Skin of body (tissue), 2 donors: Measurements from ENCODE around the gene ABLIM1. TPM values are rescaled to one million over a fixed set of nuclear protein-coding genes. Genes with fewer than 3 reads are reported as not detected.

ENCODE experiments used
- DNase-seq: peaks from one replicate; lab custom pipeline; 2025; lab: John Stamatoyannopoulos, UW
- total RNA-seq: library from RNA; depleted of rRNA; stranded (reverse); fragments of >200 nt; gene quantifications from one replicate; pipeline ENCODE4 v1.2.3, GENCODE V29; 2014

ABLIM1 gene
- total RNA-seq, 1 donor from 2014 or later = 66.2 TPM

DNA sequence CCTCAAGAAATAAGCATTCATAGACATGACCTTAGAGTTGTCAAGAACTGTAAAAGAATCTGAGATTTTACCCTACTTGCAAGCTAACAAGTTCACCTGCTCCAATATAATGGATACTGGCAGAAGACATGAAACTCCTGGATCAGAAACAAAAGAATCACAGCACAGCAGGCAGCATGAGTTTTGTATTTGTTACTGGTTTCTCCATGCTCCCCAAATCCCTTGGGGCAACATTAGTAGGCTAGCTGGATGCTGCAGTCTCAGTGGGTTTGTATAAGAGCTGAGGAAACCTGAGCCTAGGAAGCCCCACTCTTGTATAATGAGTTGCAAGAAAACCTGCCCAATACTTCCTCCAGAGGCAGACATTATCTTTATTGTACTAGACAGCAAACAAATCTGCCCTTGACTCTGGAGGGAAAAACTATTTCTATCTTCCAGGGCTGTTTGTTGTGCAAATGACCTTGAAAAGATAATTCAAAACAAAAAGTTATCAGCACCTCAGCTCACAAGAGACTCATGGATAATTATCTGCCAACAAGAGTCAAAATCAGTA is 64.8 kb downstream of the ABLIM1 start:
- no peak for DNase-seq

DNA sequence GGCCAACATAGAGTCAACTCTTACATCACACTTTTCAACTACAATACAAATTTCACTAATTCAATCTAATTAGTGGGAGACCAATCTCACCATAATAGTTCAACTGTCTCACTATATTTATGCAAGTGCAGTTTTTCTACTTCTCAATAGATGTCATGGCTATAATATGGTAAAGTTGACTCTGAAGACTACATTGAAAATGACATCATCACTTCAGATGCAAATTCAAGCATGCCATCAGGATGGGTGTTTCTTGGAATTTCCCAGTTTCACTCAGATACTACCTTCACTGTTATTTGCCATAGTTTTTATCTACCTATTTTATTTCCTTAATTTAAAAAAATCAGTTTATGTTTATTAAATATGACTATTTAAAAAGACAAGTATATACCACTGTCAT is 67.1 kb downstream of the ABLIM1 start:
- DNase-seq = no peak

DNA sequence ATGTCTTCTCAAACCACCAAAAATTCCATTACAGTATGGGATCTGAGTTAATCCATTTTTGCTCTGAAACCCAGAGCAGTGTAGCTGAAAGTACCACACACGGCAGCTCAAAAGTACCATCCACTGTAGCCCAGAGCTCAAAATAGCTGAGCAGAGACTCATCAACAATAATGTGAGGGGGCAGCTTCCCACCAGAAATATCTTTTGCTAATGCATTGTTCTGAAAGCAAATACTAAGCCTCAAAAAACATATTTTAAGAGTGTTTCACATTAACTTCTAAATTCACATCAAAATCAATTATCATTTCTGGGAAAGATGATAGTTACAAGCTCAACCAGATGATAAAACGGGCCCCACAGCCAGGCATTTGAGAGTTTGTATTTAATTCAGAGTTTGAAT is 73.7 kb downstream of the ABLIM1 start:
- DNase-seq = no peak

DNA sequence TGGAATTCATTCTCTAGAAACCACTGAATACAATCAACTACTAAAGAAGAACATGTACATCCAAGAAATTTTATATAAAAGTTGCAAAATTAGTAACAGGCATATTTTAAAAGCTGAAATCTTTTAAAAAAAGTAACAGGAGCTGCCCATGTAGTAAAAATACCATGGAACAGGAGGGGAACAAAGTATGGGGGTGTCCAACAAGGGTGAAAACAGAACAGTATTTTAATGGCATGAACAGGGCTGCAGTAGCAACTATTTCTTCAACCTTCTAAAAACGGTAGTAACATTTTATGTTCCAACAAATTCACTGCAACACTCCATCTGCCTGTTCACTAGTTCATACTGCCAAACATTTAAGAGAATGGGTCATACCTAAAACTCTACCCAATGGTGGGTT is 77.0 kb downstream of the ABLIM1 start:
- DNase-seq = no peak

- DNase-seq = no peak
These were observed 80.9 kb downstream of the ABLIM1 start for GRCh38 chr10:114577133-114577532.

- DNase-seq = no peak
These were observed 81.4 kb downstream of the ABLIM1 start for GRCh38 chr10:114576716-114577115.

- DNase-seq = no peak
These were observed 82.0 kb downstream of the ABLIM1 start for GRCh38 chr10:114576132-114576487.

GRCh38 chr10:114575417-114576131 is 82.5 kb downstream of the ABLIM1 start:
- no peak for DNase-seq

DNA sequence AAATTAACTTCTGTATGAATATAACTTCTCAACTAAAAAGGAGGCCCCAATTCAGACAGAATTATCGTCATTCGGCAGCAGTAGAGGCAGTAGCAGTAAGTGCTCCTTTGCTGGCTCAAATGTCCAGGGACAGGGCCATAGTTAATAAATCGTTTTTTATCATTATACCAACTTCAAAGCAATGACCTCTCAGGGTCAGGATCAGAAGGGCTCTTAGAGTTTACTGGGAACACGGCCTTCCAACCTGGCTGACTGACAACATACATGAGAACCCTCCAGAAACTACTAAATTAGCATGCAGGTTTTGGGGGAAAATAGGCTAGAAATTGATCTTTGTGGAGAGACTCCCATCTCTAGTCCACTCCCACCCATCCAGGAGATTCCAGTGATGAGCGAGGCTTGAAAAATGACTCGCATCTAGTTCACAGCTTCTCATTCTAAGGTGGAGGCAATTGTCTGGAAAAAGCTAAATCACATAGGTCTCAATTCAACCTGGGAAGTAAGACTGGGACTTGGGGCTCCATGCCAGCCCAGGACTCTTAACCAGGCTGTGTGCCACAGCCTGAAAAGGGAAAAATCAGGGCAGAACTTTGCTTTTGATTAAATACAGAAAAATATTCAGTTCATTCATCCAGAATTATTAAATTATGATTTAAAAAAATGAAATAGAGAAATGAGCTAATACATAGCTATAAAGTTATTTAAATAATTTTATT is 84.6 kb downstream of the ABLIM1 start:
- no peak for DNase-seq

DNA sequence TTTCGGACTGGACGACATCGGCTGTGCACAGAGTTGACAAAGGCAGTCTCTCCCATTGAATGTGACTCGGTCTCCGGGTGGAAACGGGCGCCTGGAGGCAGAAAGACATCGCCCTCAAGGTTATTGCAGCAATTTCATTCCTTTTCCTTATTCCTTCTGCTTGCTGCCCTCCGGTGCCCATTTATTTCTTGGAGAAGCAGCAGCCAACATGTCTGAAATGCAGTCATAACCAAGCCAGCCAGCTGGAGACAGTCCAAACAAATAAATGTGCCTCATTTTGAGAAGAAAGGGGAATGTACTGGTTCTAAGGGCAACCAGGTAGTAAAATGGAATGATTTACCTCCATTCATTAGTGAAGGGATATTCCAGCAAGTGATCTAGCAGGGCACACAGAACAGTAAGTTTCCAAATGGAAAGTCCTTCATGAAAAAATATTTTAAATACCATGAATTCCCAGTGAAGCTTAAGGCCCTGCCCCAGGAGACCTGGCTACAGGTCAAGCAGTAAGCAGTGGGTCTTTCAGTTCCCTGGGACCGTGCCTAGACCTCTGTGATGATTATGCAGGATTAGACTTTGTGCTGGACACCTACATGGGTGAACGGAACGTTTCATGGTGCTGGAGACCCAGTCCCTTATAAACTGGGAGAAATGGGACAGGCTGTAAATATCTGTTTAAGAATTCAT is 86.6 kb downstream of the ABLIM1 start:
- no peak for DNase-seq

DNA sequence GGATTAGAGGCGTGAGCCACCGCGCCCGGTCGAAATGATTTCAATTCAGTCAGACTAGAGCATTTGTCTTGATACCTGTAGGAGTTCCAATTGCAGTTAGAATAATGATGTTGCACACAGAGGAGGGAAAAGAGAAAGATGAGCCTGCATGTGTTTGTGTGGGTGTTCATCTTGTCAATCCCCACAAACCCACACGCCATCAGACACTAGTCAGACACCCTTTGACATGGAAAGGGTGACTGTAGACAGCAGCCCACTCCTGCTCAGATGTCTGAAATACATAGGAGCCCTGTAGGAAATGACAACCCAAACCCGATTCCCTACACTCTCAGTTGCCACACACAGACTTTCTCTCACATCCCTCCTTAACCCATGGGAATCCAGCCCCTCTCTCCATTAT is 92.0 kb downstream of the ABLIM1 start:
- no peak for DNase-seq

GRCh38 chr10:114565066-114565465 is 93.0 kb downstream of the ABLIM1 start:
- DNase-seq = no peak

GRCh38 chr10:114561008-114561523 is 97.0 kb downstream of the ABLIM1 start:
- no peak for DNase-seq

- no peak for DNase-seq
These were observed 97.9 kb downstream of the ABLIM1 start for GRCh38 chr10:114560144-114560543.

DNA sequence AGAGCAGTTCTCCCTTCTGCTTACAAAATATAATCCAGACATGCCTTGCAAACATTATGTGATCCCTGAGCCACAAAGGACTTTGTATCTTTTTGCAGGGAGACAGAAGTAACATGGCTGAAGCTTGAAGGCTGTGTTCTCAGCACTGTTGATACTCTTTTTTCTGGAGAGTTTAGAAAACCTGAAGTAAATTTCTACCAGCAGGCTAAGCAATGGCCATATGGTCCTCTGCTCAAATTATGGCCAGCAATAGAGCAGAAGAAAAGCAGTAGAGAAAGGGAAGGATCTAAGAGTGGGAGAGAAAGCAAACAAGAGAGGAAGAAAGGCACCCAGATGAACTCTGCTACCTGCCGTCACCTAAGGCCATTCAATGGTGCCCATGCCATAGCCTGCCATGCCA is 98.4 kb downstream of the ABLIM1 start:
- no peak for DNase-seq

DNA sequence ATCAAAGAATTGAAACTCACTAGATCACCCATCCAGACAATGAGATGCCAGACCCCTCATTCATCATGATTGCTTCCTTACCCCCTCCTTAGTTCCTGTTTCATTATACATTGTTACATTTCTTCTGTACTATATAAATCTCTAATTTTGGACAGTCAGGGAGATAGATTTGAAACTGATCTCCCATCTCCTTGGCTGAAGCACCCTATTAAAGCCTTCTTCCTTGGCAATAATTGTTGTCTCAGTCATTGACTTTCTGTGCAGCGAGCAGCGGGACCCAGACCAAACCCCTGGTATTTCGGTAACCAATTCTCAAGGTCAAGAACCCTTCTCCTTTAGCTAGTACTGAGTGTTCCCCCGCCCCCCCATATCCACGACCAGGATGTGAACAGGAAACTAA is 100.2 kb downstream of the ABLIM1 start:
- DNase-seq = no peak

DNA sequence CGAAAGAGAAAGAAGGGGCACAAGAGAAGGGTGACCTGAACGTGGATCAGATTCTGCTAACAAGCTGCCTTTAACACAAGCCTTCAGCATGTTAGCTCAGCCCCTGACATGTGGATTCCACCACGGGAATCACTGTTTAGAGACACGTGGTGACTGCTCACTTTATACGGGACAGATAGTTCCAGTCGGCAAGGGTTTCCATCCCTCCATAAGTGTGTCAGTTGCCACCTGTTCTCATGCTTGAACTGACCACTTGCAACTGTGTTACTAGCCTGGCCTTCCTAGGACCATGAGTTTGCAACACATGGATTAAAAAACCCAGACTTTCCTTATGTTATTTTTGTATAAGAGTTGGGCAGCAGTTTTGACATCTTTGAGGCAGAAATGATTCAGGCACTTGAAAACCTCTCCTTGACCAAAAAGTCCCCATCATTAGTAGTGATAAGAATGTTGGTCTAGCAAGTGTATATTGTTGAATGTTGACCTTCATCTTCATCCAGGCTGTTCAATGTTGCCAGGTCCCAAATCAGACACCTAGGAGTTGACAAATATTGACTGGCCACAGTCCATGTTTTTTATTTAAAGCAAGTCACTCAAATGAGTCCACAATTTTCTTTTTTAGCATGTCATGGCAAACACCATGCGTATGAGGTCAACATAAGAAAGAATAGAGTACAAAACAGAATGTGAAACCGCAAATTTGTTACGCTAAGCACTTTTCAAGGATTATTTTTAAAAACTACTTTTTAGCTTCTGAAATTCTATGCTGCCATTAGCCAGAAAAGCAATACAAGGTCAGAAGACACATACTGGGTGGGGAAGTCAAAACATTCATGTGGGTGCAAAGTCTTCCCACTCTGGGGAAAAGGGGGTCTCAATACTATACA is 101.6 kb downstream of the ABLIM1 start:
- DNase-seq = no peak

GRCh38 chr10:114553436-114553835 is 104.6 kb downstream of the ABLIM1 start:
- no peak for DNase-seq

DNA sequence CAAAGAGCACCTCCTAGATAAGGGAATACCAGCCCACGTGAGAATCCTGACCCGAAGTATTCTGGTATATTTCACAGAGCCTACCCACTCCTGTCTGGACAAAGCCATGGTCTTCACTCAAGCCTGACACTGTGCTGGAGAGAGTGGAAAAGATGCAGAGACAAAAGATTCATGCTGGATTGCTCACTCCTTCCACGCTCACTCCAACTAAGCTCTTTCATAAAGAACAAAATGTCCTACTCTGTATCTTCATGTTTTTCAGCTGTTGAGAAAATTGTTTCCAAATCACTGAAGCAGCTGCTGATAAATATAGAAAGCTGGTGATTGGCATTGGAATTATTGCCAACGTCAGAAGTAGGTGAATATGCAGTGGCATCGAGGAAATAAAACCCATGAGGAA is 106.0 kb downstream of the ABLIM1 start:
- DNase-seq = no peak

DNA sequence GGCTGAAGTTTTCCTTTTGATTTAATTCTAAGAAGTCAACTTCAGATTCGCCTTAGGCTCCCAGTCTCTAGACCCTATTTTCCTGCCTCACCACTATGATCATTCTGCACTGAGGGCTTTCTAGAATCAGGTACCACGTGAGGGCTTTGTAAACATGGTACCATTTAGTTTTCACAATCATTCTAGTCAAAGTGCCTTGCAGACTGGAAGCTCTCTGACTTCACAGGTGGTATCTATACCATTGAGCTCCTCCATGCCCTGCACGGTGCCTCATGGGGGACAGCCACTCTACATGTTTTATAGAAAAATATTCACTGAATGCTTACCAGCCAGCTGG is 106.5 kb downstream of the ABLIM1 start:
- DNase-seq = no peak
